Gastroesophageal sphincter (tissue), 4 donors: ENCODE results near the gene TTLL7. TPM values are rescaled to one million over a fixed set of nuclear protein-coding genes. Genes with fewer than 3 reads are reported as not detected.
A peak's percentile ranks its signal among the peaks of the same experiment; 100 is the strongest.

Experiments
- ATAC-seq: fragments of 150-250 bp; one replicate; pipeline ENCODE4 v1.9.1; 2016; ENCODE audit warnings: mild to moderate bottlenecking, moderate library complexity
- H3K27ac ChIP-seq, 4 donors: fragments of 200-600 bp; sonication (generic) in 3 of 4; 1 replicate in 3 of 4; 2 replicates in 1 of 4; pipeline ENCODE4 v1.5.1; 2016 to 2019
- H3K27me3 ChIP-seq: fragments of 200-600 bp; sonication (generic); one replicate; pipeline ENCODE4 v1.5.1; 2019
- H3K36me3 ChIP-seq, 2 donors: fragments of 200-600 bp; sonication (generic); one replicate each; pipeline ENCODE4 v1.5.1; 2019; ENCODE audit warnings: control low read depth in 1 of 2
- H3K4me1 ChIP-seq, 3 donors: fragments of 200-600 bp; sonication (generic); 1 replicate in 2 of 3; 2 replicates in 1 of 3; pipeline ENCODE4 v1.5.1; 2016 to 2019; ENCODE audit warnings: control low read depth in 2 of 3
- H3K4me3 ChIP-seq, 2 donors: fragments of 200-600 bp; sonication (generic); one replicate each; pipeline ENCODE4 v1.5.1; 2019; ENCODE audit warnings: mild to moderate bottlenecking in 1 of 2, moderate library complexity in 1 of 2
- H3K9me3 ChIP-seq, 3 donors: fragments of 200-600 bp; sonication (generic); one replicate each; pipeline ENCODE4 v1.5.1; 2017 to 2019; ENCODE audit warnings: control low read depth in 2 of 3
- CTCF ChIP-seq, 4 experiments: fragments of 200-600 bp in 2 of 4; fragments of 450-650 bp in 2 of 4; sonication (generic) in 1 of 4; IDR thresholded peaks; one replicate each; pipeline ENCODE4 v1.5.1; 2017 to 2019; ENCODE audit warnings: antibody characterized with exemption in 4 of 4, mild to moderate bottlenecking in 2 of 4, moderate library complexity in 2 of 4
- EP300 ChIP-seq: sonication (generic); formaldehyde crosslinking; IDR thresholded peaks from one replicate; pipeline ENCODE4 v1.6.1; 2017; ENCODE audit warnings: antibody characterized with exemption, mild to moderate bottlenecking
- POLR2A ChIP-seq, 2 donors: fragments of 450-650 bp; IDR thresholded peaks; one replicate each; pipeline ENCODE4 v1.6.1; 2017; ENCODE audit warnings: antibody characterized with exemption in 2 of 2, mild to moderate bottlenecking in 2 of 2, moderate library complexity in 1 of 2
- POLR2AphosphoS5 ChIP-seq: sonication (generic); formaldehyde crosslinking; IDR thresholded peaks from one replicate; pipeline ENCODE4 v1.6.1; 2017; ENCODE audit warnings: antibody characterized with exemption
- WGBS, 2 donors: methylation state at CpG; one replicate each; pipeline ENCODE4 v1.1.5; 2018; ENCODE audit warnings: low coverage in 1 of 2; 5-methylcytosine and 5-hydroxymethylcytosine counted together
- total RNA-seq, 4 donors: library from RNA; depleted of rRNA; stranded (reverse); fragments of >200 nt; gene quantifications; one replicate each; pipeline ENCODE4 v1.1.0, GENCODE V29; 2016

Gene TTLL7
- total RNA-seq, 4 donors from 2014 or later: 41.7 to 125 (median 57.0) TPM

- ATAC-seq: no peak
- TF ChIP-seq CTCF (IDR thresholded peaks at IDR 0.05) (no peak), POLR2AphosphoS5 (no peak), EP300 (no peak), POLR2A (IDR thresholded peaks at IDR 0.05) (no peak)
- H3K27me3 ChIP-seq: no peaks in the 10 kb centered on the region
- no peak overlapping the region for H3K4me3 ChIP-seq
- peaks cover 0 to 58% (median 11%) of the 10 kb centered on the region in 3 donors for H3K4me1 ChIP-seq
- H3K9me3 ChIP-seq: no peaks in the 10 kb centered on the region
- H3K27ac ChIP-seq: peak overlapping the region; percentile 22 to 85 (median 42)
- no peaks in the 10 kb centered on the region for H3K36me3 ChIP-seq
Measured at GRCh38 chr1:83964153-83964552, 34.8 kb downstream of the TTLL7 start.

- Histone ChIP-seq H3K4me1 (peaks cover 0 to 59% (median 11%) of the 10 kb centered on the region in 3 donors), H3K4me3 (no peak overlapping the region), H3K27me3 (no peaks in the 10 kb centered on the region), H3K27ac (no peak overlapping the region), H3K36me3 (no peaks in the 10 kb centered on the region), H3K9me3 (no peaks in the 10 kb centered on the region)
- no peak for ATAC-seq
- TF ChIP-seq POLR2AphosphoS5 (no peak), EP300 (no peak), CTCF (IDR thresholded peaks at IDR 0.05) (no peak), POLR2A (IDR thresholded peaks at IDR 0.05) (no peak)
- WGBS, 2 donors: 65 to 70% methylated on average over 2 of the region's 2 CpGs
Measured at GRCh38 chr1:83961571-83962295, 37.2 kb downstream of the TTLL7 start.

- no peak for ATAC-seq
Measured at GRCh38 chr1:83960669-83961277, 38.2 kb downstream of the TTLL7 start.

GRCh38 chr1:83959824-83960498 lies 39.0 kb downstream of the TTLL7 start:
- TF ChIP-seq EP300: no peak
- TF ChIP-seq POLR2A (IDR thresholded peaks at IDR 0.05): no peak
- no peak for TF ChIP-seq CTCF (IDR thresholded peaks at IDR 0.05)
- TF ChIP-seq POLR2AphosphoS5: no peak
- no peak overlapping the region for H3K4me3 ChIP-seq
- ATAC-seq: no peak
- H3K27me3 ChIP-seq: no peaks in the 10 kb centered on the region
- H3K9me3 ChIP-seq: no peaks in the 10 kb centered on the region
- peaks cover 0 to 54% (median 11%) of the 10 kb centered on the region in 3 donors for H3K4me1 ChIP-seq
- H3K27ac ChIP-seq: no peak overlapping the region
- WGBS, 2 donors: 80 to 85% methylated on average over 1 of the region's 1 CpG
- H3K36me3 ChIP-seq: no peaks in the 10 kb centered on the region

More at GRCh38 chr1:83960669-83961277, 38.2 kb downstream of the TTLL7 start:
- Histone ChIP-seq H3K4me1 (peaks cover 0 to 59% (median 11%) of the 10 kb centered on the region in 3 donors), H3K27me3 (no peaks in the 10 kb centered on the region), H3K4me3 (no peak overlapping the region), H3K9me3 (no peaks in the 10 kb centered on the region), H3K36me3 (no peaks in the 10 kb centered on the region), H3K27ac (no peak overlapping the region)
- TF ChIP-seq CTCF (IDR thresholded peaks at IDR 0.05) (no peak), EP300 (no peak), POLR2AphosphoS5 (no peak), POLR2A (IDR thresholded peaks at IDR 0.05) (no peak)
